NB4 (cell line): ENCODE results near the gene SRSF4.

Source experiments
- DNase-seq: peaks from one replicate; pipeline ENCODE4 v3.0.0; 2010; ENCODE audit warnings: low read depth
- H3K4me3 ChIP-seq: one replicate; pipeline ENCODE4 v1.5.1; 2011; ENCODE audit warnings: mild to moderate bottlenecking, low read depth, low read length, moderate library complexity
- MYC ChIP-seq: IDR thresholded peaks from 2 replicates; pipeline ENCODE4 v1.6.1; 2011; ENCODE audit warnings: low read depth, low read length
- POLR2A ChIP-seq: IDR thresholded peaks from 2 replicates; pipeline ENCODE4 v1.6.1; 2011; ENCODE audit warnings: mild to moderate bottlenecking; ENCODE audit not compliant: insufficient read length; ENCODE audit errors: extremely low read depth
- TF ChIP-seq, protein P1 (sequence below): IDR thresholded peaks from 2 replicates; pipeline ENCODE4 v1.6.1; 2011; ENCODE audit warnings: low read depth, low read length
- TF ChIP-seq, protein P2 (sequence below): IDR thresholded peaks from one replicate; pipeline ENCODE4 v1.5.1; 2012; ENCODE audit warnings: low read depth, low read length

Gene SRSF4

DNA sequence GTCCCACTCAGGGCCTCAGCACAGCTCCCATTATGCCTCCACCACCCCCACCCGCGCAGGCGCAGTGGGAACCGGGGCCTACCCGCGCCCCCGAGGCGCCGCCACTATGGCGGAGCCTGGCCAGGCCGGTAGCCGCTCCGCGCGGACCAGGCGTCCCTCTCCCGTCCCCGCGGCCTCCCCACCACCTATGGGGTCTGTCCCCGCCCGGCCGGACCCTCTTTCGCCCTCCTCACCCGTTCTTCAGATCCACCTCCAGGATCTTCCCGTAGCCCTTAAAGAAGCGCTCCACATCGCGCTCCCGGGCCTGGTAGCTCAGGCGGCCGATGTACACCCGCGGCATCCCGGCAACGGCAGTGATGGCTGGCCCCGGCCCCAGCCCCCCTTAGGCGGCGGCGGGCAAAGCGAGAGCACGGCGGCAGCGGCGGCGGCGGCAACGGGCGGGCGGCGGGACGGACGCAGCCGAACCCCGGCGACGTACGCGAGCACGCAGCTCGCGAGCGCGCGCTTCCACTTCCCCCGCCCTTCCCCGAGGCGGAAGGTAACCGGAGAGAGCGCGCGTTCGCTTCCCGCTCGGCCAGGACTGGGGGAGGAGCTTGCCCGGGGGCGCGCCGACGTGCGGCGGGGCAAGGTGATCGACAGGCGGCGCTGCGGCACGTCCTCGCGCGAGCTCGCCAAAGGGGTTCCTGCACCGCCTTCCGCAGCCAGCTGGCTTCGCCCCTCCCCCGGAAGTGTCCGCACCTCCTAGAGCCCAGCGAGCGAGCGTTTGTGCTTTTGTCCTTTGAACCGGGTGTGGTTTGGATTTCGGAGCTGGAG, at the start of gene SRSF4:
Gene SRSF4, minus strand, starts transcription at position 488 of the 813 bp plus-strand sequence. Its CDS starts 148 bp downstream, at position 340.
- DNase-seq = peak; percentile 99
- TF ChIP-seq MYC (peak; percentile 91), POLR2A (peak; percentile 75)
- TF ChIP-seq, protein P1, sequence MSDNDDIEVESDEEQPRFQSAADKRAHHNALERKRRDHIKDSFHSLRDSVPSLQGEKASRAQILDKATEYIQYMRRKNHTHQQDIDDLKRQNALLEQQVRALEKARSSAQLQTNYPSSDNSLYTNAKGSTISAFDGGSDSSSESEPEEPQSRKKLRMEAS = peak; percentile 87
- TF ChIP-seq, protein P2, sequence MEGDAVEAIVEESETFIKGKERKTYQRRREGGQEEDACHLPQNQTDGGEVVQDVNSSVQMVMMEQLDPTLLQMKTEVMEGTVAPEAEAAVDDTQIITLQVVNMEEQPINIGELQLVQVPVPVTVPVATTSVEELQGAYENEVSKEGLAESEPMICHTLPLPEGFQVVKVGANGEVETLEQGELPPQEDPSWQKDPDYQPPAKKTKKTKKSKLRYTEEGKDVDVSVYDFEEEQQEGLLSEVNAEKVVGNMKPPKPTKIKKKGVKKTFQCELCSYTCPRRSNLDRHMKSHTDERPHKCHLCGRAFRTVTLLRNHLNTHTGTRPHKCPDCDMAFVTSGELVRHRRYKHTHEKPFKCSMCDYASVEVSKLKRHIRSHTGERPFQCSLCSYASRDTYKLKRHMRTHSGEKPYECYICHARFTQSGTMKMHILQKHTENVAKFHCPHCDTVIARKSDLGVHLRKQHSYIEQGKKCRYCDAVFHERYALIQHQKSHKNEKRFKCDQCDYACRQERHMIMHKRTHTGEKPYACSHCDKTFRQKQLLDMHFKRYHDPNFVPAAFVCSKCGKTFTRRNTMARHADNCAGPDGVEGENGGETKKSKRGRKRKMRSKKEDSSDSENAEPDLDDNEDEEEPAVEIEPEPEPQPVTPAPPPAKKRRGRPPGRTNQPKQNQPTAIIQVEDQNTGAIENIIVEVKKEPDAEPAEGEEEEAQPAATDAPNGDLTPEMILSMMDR = peak; percentile 53
- H3K4me3 ChIP-seq = peak within 1 kb of the TSS; percentile 84

GRCh38 chr1:29230553-29231378, 49.1 kb upstream of the SRSF4 start, which contains the start of gene MECR:
MECR (minus strand) TSS chr1:29230934; CDS start chr1:29230906, 28 bp downstream.
- peak; percentile 95 for DNase-seq
- TF ChIP-seq POLR2A = peak; percentile 81
- TF ChIP-seq, protein P1 = peak; percentile 89
- TF ChIP-seq MYC = peak; percentile 97
- TF ChIP-seq, protein P2 = peak; percentile 34
- H3K4me3 ChIP-seq = peak within 1 kb of the TSS; percentile 93

DNA sequence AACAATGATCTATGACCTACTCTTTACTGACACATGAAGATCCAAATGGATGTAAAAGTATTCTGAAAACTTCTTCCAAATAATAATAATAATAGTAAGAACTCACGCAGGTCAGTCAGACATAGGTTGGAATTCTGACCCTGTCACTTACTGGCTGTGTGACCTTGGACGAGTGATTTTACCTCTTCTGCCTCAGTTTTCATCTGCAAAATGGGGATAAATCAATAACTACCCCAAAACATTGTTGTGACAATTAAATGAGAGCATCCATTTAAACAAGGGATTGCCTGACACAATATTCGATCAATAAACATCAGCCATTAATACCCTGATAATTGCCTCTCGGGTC, 48.5 kb upstream of the SRSF4 start:
- H3K4me3 ChIP-seq = peak overlapping the region; percentile 93
- DNase-seq = no peak
- TF ChIP-seq POLR2A (no peak), MYC (no peak)
- TF ChIP-seq, protein P2 = no peak
- TF ChIP-seq, protein P1 = no peak

GRCh38 chr1:29227511-29227910, 45.8 kb upstream of the SRSF4 start:
- DNase-seq = no peak
- H3K4me3 ChIP-seq = no peak overlapping the region
- TF ChIP-seq, protein P2 = no peak

GRCh38 chr1:29225361-29225760, 43.7 kb upstream of the SRSF4 start:
- DNase-seq = no peak
- TF ChIP-seq MYC (no peak), POLR2A (no peak)
- TF ChIP-seq, protein P2 = no peak
- TF ChIP-seq, protein P1 = no peak
- no peak overlapping the region for H3K4me3 ChIP-seq
